Naive B cell (primary cell): ENCODE data around the gene CILP. TPM values are rescaled to one million over a fixed set of nuclear protein-coding genes. Genes with fewer than 3 reads are reported as not detected.

Experiments used
- ATAC-seq, 2 donors: fragments of 150-1000 bp; cut with Tn5 transposase; 2 replicates each; pipeline ENCODE4 v1.10.0; 2021; ENCODE audit warnings: low read depth in 2 of 2, mild to moderate bottlenecking in 2 of 2, moderate library complexity in 2 of 2
- DNase-seq: peaks from one replicate; pipeline ENCODE4 v3.0.0; 2022
- H3K27ac Mint-ChIP-seq, 6 donors: one replicate each; pipeline ENCODE4 v1.8.0; 2020 to 2022; ENCODE audit warnings: mild to moderate bottlenecking in 6 of 6, mixed read lengths in 6 of 6, moderate library complexity in 5 of 6, inconsistent platforms in 2 of 6
- H3K27me3 Mint-ChIP-seq, 3 donors: one replicate each; pipeline ENCODE4 v1.8.0; 2021 to 2022; ENCODE audit warnings: mixed read lengths in 3 of 3, mild to moderate bottlenecking in 1 of 3
- H3K36me3 Mint-ChIP-seq, 2 donors: one replicate each; pipeline ENCODE4 v1.8.0; 2020 to 2022; ENCODE audit warnings: mixed read lengths in 2 of 2, inconsistent platforms in 1 of 2, mild to moderate bottlenecking in 1 of 2
- H3K4me1 Mint-ChIP-seq, 3 donors: one replicate each; pipeline ENCODE4 v1.8.0; 2020 to 2022; ENCODE audit warnings: mixed read lengths in 3 of 3, inconsistent platforms in 1 of 3, mild to moderate bottlenecking in 1 of 3, moderate library complexity in 1 of 3
- H3K4me3 Mint-ChIP-seq, 8 donors: one replicate each; pipeline ENCODE4 v1.8.0; 2020 to 2022; ENCODE audit warnings: mild to moderate bottlenecking in 8 of 8, mixed read lengths in 8 of 8, moderate library complexity in 8 of 8, inconsistent platforms in 2 of 8
- H3K9me3 Mint-ChIP-seq, 7 donors: one replicate each; pipeline ENCODE4 v1.8.0; 2020 to 2022; ENCODE audit warnings: mixed read lengths in 7 of 7, mild to moderate bottlenecking in 5 of 7, inconsistent platforms in 2 of 7, moderate library complexity in 1 of 7
- polyA plus RNA-seq, 6 donors: library from polyadenylated mRNA; unstranded; fragments of 300-500 nt; fragmentation: Illumina TruSeq; gene quantifications; one replicate each; pipeline ENCODE4 v1.2.3, GENCODE V29; 2021; ENCODE audit warnings: low read depth in 6 of 6

CILP gene
- not detected for polyA plus RNA-seq

- no peaks in the 10 kb centered on the region for H3K36me3 Mint-ChIP-seq
- DNase-seq, result no peak
- H3K27me3 Mint-ChIP-seq, result peaks cover 0 to 9% (median 4%) of the 10 kb centered on the region in 3 donors
- peaks cover 0 to 2% (median 2%) of the 10 kb centered on the region in 3 donors for H3K4me1 Mint-ChIP-seq
- H3K9me3 Mint-ChIP-seq, result no peaks in the 10 kb centered on the region
- ATAC-seq, result no peak
- H3K27ac Mint-ChIP-seq, result peak within 1 kb of the TSS in 1 of 6 donors; percentile 56
- H3K4me3 Mint-ChIP-seq, result no peak within 1 kb of the TSS
These were observed at the start of gene CILP for GRCh38 chr15:65210770-65211481. Gene CILP (minus strand): TSS chr15:65211473. CDS start chr15:65209755, 1,718 bp downstream.

- H3K4me3 Mint-ChIP-seq, result no peak overlapping the region
- ATAC-seq (no peak), DNase-seq (no peak)
- H3K9me3 Mint-ChIP-seq, result no peaks in the 10 kb centered on the region
- H3K36me3 Mint-ChIP-seq, result peaks cover 45 to 49% of the 10 kb centered on the region in 2 donors
- peak overlapping the region in 1 of 6 donors; percentile 3 for H3K27ac Mint-ChIP-seq
- H3K4me1 Mint-ChIP-seq, result peaks cover 0 to 3% (median 0%) of the 10 kb centered on the region in 3 donors
- no peaks in the 10 kb centered on the region for H3K27me3 Mint-ChIP-seq
These were observed 49.7 kb upstream of the CILP start for GRCh38 chr15:65260968-65261367.

GRCh38 chr15:65259367-65259797, 48.1 kb upstream of the CILP start:
- Mint-ChIP-seq H3K27me3 (no peaks in the 10 kb centered on the region), H3K4me3 (no peak overlapping the region), H3K36me3 (peaks cover 42 to 49% of the 10 kb centered on the region in 2 donors), H3K9me3 (no peaks in the 10 kb centered on the region), H3K27ac (peak overlapping the region in 1 of 6 donors; percentile 45), H3K4me1 (peaks cover 0 to 3% (median 0%) of the 10 kb centered on the region in 3 donors)
- ATAC-seq, result no peak
- no peak for DNase-seq

GRCh38 chr15:65258375-65259262, 47.3 kb upstream of the CILP start:
- Mint-ChIP-seq H3K4me1 (peaks cover 0 to 3% (median 0%) of the 10 kb centered on the region in 3 donors), H3K4me3 (no peak overlapping the region), H3K9me3 (no peaks in the 10 kb centered on the region), H3K27ac (no peak overlapping the region), H3K36me3 (peaks cover 42 to 49% of the 10 kb centered on the region in 2 donors), H3K27me3 (no peaks in the 10 kb centered on the region)
- DNase-seq (no peak), ATAC-seq (no peak)

GRCh38 chr15:65255486-65256140, 44.3 kb upstream of the CILP start:
- Mint-ChIP-seq H3K4me1 (peaks cover 0 to 4% (median 2%) of the 10 kb centered on the region in 3 donors), H3K27me3 (no peaks in the 10 kb centered on the region), H3K36me3 (peaks cover 29 to 31% of the 10 kb centered on the region in 2 donors), H3K27ac (peak overlapping the region in 1 of 6 donors; percentile 54), H3K9me3 (no peaks in the 10 kb centered on the region), H3K4me3 (no peak overlapping the region)
- ATAC-seq, result no peak
- no peak for DNase-seq

- Mint-ChIP-seq H3K27me3 (no peaks in the 10 kb centered on the region), H3K4me1 (peaks cover 3 to 8% (median 8%) of the 10 kb centered on the region in 3 donors), H3K9me3 (no peaks in the 10 kb centered on the region), H3K27ac (peak overlapping the region in 1 of 6 donors; percentile 43), H3K4me3 (no peak overlapping the region), H3K36me3 (peaks cover 21 to 23% of the 10 kb centered on the region in 2 donors)
- ATAC-seq (no peak), DNase-seq (no peak)
These were observed 43.5 kb upstream of the CILP start for GRCh38 chr15:65254758-65255157.

GRCh38 chr15:65254356-65254755, 43.1 kb upstream of the CILP start:
- Mint-ChIP-seq H3K4me3 (no peak overlapping the region), H3K36me3 (peaks cover 17 to 19% of the 10 kb centered on the region in 2 donors), H3K9me3 (no peaks in the 10 kb centered on the region), H3K27ac (no peak overlapping the region), H3K4me1 (peaks cover 6 to 8% (median 8%) of the 10 kb centered on the region in 3 donors), H3K27me3 (no peaks in the 10 kb centered on the region)
- ATAC-seq (no peak), DNase-seq (no peak)

- H3K36me3 Mint-ChIP-seq, result peaks cover 5 to 9% of the 10 kb centered on the region in 2 donors
- no peaks in the 10 kb centered on the region for H3K27me3 Mint-ChIP-seq
- DNase-seq (no peak), ATAC-seq (peak; percentile 43 to 55)
- H3K27ac Mint-ChIP-seq, result no peak overlapping the region
- H3K4me3 Mint-ChIP-seq, result no peak overlapping the region
- H3K9me3 Mint-ChIP-seq, result no peaks in the 10 kb centered on the region
- peaks cover 4 to 8% (median 6%) of the 10 kb centered on the region in 3 donors for H3K4me1 Mint-ChIP-seq
These were observed 38.4 kb upstream of the CILP start for GRCh38 chr15:65249641-65250040.

- Mint-ChIP-seq H3K27ac (peak overlapping the region in 1 of 6 donors; percentile 43), H3K9me3 (no peaks in the 10 kb centered on the region), H3K4me3 (peak overlapping the region in 1 of 8 donors; percentile 27), H3K27me3 (no peaks in the 10 kb centered on the region), H3K4me1 (peaks cover 4 to 8% (median 6%) of the 10 kb centered on the region in 3 donors), H3K36me3 (peaks cover 5 to 9% of the 10 kb centered on the region in 2 donors)
- DNase-seq (no peak), ATAC-seq (no peak)
These were observed 37.4 kb upstream of the CILP start for GRCh38 chr15:65248511-65249255.

GRCh38 chr15:65246939-65247338, 35.7 kb upstream of the CILP start:
- no peak overlapping the region for H3K4me3 Mint-ChIP-seq
- no peak overlapping the region for H3K27ac Mint-ChIP-seq
- DNase-seq, result no peak
- no peaks in the 10 kb centered on the region for H3K27me3 Mint-ChIP-seq
- H3K36me3 Mint-ChIP-seq, result peaks cover 5 to 9% of the 10 kb centered on the region in 2 donors
- no peaks in the 10 kb centered on the region for H3K9me3 Mint-ChIP-seq
- ATAC-seq, result no peak
- H3K4me1 Mint-ChIP-seq, result peaks cover 4 to 8% (median 6%) of the 10 kb centered on the region in 3 donors

- H3K4me1 Mint-ChIP-seq, result peaks cover 4 to 8% (median 6%) of the 10 kb centered on the region in 3 donors
- no peak for DNase-seq
- ATAC-seq, result no peak
- H3K36me3 Mint-ChIP-seq, result peaks cover 5 to 9% of the 10 kb centered on the region in 2 donors
- no peaks in the 10 kb centered on the region for H3K9me3 Mint-ChIP-seq
- H3K27ac Mint-ChIP-seq, result no peak overlapping the region
- no peaks in the 10 kb centered on the region for H3K27me3 Mint-ChIP-seq
- H3K4me3 Mint-ChIP-seq, result peak overlapping the region in 1 of 8 donors; percentile 47
These were observed 34.9 kb upstream of the CILP start for GRCh38 chr15:65246026-65246714.
